Osteocyte (in vitro differentiated cells): ENCODE measurements around the gene MMP11. TPM values are rescaled to one million over a fixed set of nuclear protein-coding genes. Genes with fewer than 3 reads are reported as not detected.

Experiments
- DNase-seq: peaks from one replicate; pipeline ENCODE4 v3.0.0; 2021; ENCODE audit warnings: mixed read lengths; ENCODE audit not compliant: unreplicated experiment; ENCODE audit errors: extremely low spot score
- H3K27ac Mint-ChIP-seq: one replicate; pipeline ENCODE4 v1.8.0; 2021; ENCODE audit warnings: mild to moderate bottlenecking, mixed read lengths; ENCODE audit not compliant: unreplicated experiment
- H3K27me3 Mint-ChIP-seq: one replicate; pipeline ENCODE4 v1.8.0; 2021; ENCODE audit warnings: mixed read lengths; ENCODE audit not compliant: unreplicated experiment
- H3K36me3 Mint-ChIP-seq: one replicate; pipeline ENCODE4 v1.8.0; 2021; ENCODE audit warnings: mixed read lengths; ENCODE audit not compliant: unreplicated experiment
- H3K4me1 Mint-ChIP-seq: one replicate; pipeline ENCODE4 v1.8.0; 2021; ENCODE audit warnings: mixed read lengths; ENCODE audit not compliant: unreplicated experiment
- H3K4me3 Mint-ChIP-seq: one replicate; pipeline ENCODE4 v1.8.0; 2021; ENCODE audit warnings: mild to moderate bottlenecking, moderate library complexity, mixed read lengths; ENCODE audit not compliant: unreplicated experiment
- H3K9me3 Mint-ChIP-seq: one replicate; pipeline ENCODE4 v1.8.0; 2021; ENCODE audit warnings: mixed read lengths; ENCODE audit not compliant: unreplicated experiment
- total RNA-seq: library from RNA; stranded (reverse); gene quantifications from 2 replicates; pipeline ENCODE4 v1.2.1, GENCODE V29; 2021
- TF ChIP-seq, protein P1 (sequence below): fragments of 200-600 bp; sonication (generic); IDR thresholded peaks from 2 replicates; pipeline ENCODE4 v1.5.0; 2021; ENCODE audit warnings: antibody characterized with exemption, mild to moderate bottlenecking, moderate library complexity

MMP11 gene
- total RNA-seq, 1 donor from 2014 or later = 72.5 TPM

DNA sequence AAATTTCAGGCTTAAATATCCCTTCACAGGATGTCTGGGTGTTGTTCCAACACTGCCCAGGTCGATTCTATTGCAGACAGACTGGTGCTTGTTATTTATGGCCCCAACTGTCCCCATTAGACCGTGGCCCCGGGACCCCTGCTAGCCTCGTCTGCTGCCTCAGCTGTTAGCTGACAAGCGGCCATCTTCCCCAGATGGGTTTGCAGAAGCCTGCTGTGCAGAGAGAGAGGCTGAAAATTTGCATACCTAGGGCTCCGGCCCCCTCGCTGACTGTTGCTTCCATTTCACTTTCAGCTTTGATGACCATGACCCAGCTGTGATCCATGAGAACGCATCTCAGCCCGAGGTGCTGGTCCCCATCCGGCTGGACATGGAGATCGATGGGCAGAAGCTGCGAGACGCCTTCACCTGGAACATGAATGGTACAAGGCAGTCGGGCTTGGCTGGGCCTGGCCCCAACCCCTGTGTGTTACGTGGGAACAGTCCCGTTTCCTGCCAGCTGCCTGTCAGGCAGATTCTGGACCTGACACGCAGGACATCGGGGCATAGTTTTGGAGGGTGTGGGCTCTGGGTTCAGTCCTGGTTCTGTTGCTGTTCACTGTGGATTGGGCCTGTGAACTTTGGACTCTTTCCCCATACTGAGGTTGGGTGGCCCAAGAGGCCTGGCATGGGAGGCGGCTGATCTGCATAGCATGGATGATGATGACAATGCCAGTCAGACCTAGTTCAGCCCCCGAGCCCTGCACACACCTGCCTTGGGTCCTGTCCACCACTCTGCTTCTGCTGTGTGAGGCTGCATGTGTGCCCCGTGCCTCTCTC is 30.6 kb downstream of the MMP11 start:
- H3K4me3 Mint-ChIP-seq = no peak overlapping the region
- TF ChIP-seq, protein P1, sequence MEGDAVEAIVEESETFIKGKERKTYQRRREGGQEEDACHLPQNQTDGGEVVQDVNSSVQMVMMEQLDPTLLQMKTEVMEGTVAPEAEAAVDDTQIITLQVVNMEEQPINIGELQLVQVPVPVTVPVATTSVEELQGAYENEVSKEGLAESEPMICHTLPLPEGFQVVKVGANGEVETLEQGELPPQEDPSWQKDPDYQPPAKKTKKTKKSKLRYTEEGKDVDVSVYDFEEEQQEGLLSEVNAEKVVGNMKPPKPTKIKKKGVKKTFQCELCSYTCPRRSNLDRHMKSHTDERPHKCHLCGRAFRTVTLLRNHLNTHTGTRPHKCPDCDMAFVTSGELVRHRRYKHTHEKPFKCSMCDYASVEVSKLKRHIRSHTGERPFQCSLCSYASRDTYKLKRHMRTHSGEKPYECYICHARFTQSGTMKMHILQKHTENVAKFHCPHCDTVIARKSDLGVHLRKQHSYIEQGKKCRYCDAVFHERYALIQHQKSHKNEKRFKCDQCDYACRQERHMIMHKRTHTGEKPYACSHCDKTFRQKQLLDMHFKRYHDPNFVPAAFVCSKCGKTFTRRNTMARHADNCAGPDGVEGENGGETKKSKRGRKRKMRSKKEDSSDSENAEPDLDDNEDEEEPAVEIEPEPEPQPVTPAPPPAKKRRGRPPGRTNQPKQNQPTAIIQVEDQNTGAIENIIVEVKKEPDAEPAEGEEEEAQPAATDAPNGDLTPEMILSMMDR = no peak

DNA sequence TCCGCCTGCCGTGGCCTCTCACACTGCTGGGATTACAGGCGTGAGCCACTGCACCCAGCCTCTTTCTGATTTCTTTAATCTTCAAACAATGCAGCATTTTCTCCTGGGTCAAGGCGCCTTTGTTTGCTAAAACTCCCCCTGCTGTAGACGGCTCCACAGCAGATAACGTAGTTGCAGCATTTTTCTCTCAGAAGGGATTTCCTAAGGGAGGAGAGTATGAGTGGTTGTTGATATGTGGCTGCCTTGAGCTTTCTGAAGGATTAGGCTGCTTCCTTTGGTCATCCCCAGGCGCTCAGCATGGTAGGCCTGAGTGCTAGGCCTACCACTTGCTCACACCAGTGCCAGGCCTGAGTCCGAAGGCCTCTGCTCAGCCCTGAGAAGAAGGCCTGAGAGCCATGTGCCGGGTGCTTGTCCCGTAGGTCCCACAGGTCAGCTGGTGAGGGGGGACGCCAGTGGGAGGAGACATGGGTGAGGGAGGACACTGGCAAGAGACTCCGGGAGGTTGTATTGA is 32.2 kb downstream of the MMP11 start:
- Mint-ChIP-seq H3K9me3 (no peaks in the 10 kb centered on the region), H3K36me3 (peaks cover 55% of the 10 kb centered on the region), H3K4me3 (no peak overlapping the region), H3K4me1 (no peaks in the 10 kb centered on the region), H3K27ac (no peak overlapping the region), H3K27me3 (no peaks in the 10 kb centered on the region)
- DNase-seq = no peak
- TF ChIP-seq, protein P1 = no peak

More for the DNA sequence above, 30.6 kb downstream of the MMP11 start:
- peaks cover 61% of the 10 kb centered on the region for H3K36me3 Mint-ChIP-seq
- no peaks in the 10 kb centered on the region for H3K27me3 Mint-ChIP-seq
- DNase-seq = no peak
- H3K9me3 Mint-ChIP-seq = no peaks in the 10 kb centered on the region
- H3K4me1 Mint-ChIP-seq = no peaks in the 10 kb centered on the region
- H3K27ac Mint-ChIP-seq = no peak overlapping the region

DNA sequence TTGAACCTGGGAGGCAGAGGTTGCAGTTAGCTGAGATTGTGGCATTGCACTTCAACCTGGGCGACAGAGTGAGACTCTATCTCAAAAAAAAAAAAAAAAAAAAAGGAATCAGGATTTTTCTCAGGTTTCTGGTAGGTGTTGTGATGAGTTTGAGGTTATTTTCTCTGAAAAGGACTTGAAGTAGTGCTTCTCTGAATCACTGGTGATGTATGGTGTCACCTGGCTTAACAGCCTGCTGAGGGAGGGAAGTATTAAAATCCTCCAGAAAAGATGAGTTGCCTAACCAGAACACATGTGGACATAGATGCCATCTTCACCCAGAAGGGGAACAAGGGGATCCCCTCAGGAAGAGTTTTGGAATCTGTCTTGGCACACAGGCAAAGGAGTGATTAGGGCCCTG is 34.2 kb downstream of the MMP11 start:
- TF ChIP-seq, protein P1 = no peak
- H3K27ac Mint-ChIP-seq = no peak overlapping the region
- H3K27me3 Mint-ChIP-seq = no peaks in the 10 kb centered on the region
- DNase-seq = no peak
- no peak overlapping the region for H3K4me3 Mint-ChIP-seq
- H3K9me3 Mint-ChIP-seq = no peaks in the 10 kb centered on the region
- no peaks in the 10 kb centered on the region for H3K4me1 Mint-ChIP-seq
- H3K36me3 Mint-ChIP-seq = peaks cover 49% of the 10 kb centered on the region

DNA sequence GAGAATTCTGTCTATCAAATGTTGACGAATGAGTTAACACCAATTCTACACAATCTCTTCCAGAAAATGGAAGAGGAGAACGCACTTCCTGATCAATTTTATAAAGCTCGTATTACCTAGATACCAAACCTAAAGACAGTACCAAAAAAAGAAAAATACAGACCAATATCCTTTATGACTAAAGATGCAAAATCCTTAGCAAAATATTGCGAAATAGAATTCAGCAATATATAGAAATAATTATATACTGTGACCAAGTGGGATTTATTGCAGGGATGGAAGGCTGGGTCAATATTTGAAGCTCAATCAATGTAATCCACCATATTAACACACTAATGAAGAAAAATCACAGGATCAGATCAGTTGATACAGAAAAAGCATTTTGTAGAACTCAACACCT is 39.7 kb downstream of the MMP11 start:
- Mint-ChIP-seq H3K4me3 (no peak overlapping the region), H3K4me1 (peaks cover 3% of the 10 kb centered on the region), H3K27me3 (no peaks in the 10 kb centered on the region), H3K36me3 (peaks cover 40% of the 10 kb centered on the region), H3K27ac (no peak overlapping the region), H3K9me3 (no peaks in the 10 kb centered on the region)
- no peak for DNase-seq
- TF ChIP-seq, protein P1 = no peak

DNA sequence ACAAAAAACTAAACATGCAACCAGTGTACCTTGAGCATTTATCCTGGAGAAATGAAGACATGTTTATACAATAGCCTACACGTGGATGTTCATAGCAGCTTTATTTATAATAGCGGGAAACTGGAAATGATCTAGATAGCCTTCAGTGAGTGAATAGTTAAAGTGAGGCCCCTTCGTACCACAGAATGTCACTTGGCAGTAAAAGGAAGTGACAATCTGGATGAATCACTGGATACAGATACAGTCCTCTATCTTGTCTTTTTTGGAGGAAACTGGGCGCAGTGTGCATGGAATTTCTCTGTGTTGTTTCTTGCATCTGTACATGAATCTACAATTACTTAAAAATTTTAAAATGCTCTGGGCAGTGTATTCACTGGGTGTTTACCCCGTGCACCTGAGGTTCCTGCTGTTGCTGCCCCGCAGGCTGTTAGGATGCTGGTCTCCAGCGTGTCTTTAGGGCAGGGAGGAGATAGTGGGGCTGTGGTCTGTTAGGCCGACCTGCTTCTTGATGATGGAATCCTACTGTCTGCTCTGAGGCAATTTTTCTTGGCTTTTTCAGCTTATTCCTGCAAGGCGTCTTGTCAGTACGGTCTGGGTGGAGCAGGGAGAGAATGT is 43.0 kb downstream of the MMP11 start:
- peaks cover 47% of the 10 kb centered on the region for H3K36me3 Mint-ChIP-seq
- no peak overlapping the region for H3K4me3 Mint-ChIP-seq
- DNase-seq = no peak
- H3K27me3 Mint-ChIP-seq = no peaks in the 10 kb centered on the region
- peak overlapping the region; percentile 31 for H3K27ac Mint-ChIP-seq
- H3K4me1 Mint-ChIP-seq = peaks cover 3% of the 10 kb centered on the region
- H3K9me3 Mint-ChIP-seq = no peaks in the 10 kb centered on the region
- TF ChIP-seq, protein P1 = no peak
